ENCODE data around the gene GALNT11.

GALNT11 gene

DNA sequence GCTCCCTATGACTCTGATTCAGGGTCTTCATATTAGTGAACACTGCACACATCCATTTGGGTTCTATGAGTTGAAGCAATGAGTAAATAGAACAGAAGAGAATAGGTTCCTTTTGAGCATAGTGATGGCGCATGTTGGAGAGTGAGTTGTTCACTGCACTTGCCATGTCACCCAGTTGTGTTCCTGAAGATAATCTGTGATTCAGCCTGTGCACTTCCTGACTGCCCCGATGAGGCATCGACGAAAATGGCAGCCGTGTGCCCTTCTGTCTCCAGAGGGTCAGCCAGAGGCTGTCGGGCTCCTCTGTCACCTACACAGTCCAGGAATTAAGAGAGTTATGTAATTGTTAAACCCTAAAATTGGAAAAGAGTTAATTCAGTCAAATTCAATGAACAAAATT lies 94.7 kb downstream of the GALNT11 start:
- DNase-seq (ENCODE audit: low read depth) = no peak

DNA sequence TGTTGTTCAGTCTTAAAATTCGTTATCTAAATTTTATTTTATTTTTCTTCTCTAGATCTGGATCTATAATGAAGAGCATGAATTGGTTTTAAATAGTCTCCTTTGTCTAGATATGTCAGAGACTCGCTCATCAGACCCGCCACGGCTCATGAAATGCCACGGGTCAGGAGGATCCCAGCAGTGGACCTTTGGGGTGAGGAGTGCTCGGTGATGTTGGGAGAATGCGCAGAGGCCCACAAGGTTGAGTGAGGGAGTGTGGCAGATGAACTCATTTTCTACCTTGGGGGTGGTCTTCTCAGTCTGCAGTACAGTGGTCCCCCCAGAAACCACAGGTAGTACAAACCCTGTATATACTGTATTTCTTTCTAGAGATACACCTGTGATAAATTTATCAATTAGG lies 95.3 kb downstream of the GALNT11 start:
- DNase-seq (ENCODE audit: low read depth) = no peak

DNA sequence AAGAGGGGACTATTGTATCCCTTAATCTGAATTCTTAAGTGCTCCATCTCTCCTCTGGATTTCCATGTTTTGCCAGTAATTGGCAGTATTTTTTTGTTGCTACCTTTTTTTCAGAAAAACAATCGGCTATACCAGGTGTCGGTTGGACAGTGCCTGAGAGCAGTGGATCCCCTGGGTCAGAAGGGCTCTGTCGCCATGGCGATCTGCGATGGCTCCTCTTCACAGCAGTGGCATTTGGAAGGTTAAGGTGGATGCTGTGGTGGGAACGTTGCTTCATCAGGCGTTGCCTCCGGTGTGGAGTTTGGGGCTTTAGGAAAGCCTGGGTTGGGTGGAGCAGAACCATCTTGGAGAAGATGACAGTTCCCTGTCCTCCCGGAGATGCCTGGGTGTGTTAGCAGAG lies 96.0 kb downstream of the GALNT11 start:
- no peak for DNase-seq (ENCODE audit: low read depth)

DNA sequence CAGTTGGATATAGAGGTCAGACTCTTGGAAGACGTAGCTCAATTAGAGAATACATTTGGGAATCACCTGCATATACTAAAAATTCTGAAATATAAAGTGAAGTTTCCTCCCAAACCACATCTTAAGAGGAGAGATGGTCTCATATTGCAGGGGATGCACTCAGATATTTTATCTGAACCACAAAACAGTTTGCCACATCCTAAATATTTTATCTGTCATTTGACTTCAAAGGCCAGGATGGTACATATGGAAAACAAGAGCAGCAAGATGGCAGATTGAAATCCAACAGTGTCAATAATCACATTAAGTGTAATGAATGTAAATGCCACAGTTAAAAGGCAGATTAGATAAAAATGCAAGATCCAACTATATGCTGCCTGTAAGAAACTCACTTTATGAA lies 97.1 kb downstream of the GALNT11 start:
- DNase-seq (ENCODE audit: low read depth) = no peak

DNA sequence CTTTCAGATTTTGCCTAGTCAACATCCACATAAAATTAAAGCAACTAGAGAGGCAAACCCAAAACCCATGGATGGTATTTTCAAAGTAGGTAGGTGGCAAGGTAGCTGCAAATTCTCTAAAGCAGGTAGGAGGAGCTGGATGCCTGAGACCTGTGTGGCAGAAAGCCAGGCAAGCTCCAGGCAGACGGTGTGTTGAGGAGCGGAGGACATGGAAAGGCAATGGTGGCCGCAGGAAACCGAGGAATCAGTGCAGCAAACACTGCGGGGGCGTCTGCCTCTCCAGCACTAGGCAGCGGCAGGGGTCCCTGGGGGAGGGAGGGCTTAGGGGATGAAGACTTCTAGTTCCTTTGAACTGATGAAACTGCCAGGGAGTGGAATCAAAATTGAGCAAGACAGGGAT lies 101.3 kb downstream of the GALNT11 start:
- DNase-seq (ENCODE audit: low read depth) = no peak

DNA sequence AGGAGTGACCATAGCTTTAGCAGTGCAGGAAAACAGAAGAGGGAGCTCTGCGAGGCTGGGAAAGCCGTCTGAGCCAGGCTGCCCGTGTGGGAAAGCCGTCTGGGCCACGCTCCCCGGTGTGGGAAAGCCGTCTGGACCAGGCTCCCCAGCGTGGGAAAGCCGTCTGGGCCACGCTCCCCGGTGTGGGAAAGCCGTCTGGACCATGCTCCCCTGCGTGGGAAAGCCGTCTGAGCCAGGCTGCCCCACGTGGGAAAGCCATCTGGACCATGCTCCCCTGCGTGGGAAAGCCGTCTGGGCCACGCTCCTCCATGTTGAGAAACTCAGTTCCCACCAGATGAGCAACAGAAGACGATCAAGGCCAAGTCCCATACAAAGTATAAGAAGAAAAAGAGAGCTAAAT lies 101.8 kb downstream of the GALNT11 start:
- DNase-seq (ENCODE audit: low read depth) = no peak

DNA sequence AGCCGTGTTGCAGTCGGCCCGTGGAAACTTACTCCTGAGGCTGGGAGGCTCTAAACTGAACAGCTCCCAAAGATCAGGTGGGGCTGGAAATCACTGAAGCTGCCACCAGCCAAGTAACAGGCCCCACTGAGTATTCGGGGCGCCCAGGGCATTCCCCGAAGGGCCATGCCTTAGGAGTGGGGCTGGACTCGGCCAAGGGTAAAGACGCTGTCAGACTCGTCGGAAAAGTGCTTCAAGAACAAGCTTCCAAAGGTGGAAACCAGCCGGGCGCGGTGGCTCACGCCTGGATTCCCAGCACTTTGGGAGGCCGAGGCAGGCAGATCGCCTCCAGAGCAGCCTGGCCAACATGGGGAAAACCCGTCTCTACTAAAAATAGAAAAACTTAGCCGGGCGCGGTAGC lies 102.8 kb downstream of the GALNT11 start:
- no peak for DNase-seq (ENCODE audit: low read depth)

DNA sequence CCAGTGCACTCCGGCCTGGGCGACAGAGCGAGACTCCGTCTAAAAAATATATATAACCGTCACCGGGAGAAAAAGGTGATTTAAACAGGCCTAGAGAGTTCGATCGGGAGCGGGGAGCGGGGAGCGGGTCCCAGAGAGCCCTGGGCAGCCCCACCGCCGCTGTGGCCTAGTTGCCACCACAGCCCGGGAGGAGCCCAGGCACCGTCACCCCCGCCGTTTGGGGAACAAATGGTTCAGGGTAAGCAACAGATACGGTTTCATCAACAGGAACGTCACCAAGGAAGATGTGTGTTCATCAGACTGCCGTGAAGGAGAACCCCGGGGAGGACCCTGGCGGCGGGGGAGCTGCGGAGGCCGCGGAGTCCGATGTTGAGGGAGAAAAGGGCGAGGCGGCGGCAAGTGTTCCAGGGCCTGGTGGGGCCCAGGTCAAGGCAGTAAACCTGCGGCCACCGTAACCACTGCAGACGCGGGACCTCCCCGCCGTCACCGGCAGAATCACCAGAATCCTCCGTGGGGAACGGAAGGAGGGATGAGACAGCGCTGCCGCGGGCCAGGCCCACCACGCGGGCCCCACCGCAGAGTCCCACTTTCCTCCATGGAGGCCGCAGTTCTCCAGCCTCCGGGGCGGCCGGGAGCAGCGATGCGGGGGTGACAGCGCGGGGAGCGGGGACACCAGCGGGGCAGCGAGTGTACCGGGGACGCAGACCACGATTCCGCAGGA lies 103.4 kb downstream of the GALNT11 start:
- DNase-seq (ENCODE audit: low read depth) = no peak

DNA sequence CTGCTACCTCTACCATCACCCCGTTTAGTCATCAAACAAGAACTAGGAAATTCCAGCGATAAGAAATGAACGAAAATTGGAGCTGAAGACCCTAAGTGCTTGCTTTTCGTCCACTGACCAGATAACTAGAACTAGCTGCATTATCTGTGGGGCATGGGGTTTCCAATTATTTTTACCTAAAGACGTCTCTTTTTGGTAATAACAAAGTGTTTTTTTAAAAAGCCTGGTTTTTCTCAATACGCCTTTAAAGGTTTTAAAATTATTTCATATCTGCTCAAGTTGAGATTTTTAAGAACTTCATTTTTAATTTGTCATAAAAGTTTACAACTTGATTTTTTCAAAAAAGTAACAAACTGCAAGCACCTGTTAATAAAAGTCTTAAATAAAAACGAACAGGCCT lies 104.2 kb downstream of the GALNT11 start:
- no peak for DNase-seq (ENCODE audit: low read depth)

DNA sequence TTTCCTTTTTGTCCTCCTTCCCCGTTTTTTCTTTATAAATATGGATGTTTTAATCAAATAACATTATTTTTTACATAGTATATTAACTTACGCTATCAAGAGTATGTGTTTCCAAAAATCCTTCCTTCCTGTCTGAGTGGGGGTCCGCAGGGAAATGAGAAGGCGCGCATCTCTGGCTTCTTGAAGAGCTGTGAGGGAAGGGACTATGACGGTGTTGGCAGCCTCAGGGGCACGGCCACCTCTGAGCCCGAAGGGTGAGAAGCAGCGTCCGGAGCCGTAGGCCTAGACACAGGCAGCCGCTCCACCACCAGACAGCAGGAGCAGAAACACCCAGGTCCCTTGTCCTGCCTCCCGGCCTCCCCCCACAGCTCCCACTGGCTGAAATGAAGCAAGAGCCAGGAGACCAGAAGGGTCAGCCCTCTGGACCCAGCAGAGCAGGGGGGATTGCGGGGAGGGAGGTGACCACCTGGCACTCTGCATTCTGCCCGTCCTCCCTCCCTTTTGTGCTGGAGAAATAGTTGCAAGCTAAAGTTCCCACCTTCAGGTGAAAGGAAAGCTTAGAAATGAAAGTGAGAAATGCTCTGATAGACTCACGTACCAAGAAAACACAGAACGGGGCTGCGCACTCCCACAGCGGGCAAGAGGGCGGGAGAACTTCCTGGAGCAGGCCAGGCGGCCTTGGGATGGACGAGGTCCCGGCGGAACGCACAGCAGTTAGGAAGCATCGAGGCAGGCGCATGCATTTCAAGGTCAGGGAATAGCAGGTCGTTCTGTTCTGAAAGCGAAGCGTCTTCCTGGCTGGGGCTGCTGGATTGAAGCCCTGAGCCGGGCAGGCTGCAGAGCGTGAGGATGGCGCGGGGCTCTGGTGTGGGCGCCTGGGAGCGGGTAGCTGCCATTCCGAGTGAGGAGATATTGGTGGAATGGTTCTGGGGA lies 105.5 kb downstream of the GALNT11 start:
- DNase-seq (ENCODE audit: low read depth) = no peak

DNA sequence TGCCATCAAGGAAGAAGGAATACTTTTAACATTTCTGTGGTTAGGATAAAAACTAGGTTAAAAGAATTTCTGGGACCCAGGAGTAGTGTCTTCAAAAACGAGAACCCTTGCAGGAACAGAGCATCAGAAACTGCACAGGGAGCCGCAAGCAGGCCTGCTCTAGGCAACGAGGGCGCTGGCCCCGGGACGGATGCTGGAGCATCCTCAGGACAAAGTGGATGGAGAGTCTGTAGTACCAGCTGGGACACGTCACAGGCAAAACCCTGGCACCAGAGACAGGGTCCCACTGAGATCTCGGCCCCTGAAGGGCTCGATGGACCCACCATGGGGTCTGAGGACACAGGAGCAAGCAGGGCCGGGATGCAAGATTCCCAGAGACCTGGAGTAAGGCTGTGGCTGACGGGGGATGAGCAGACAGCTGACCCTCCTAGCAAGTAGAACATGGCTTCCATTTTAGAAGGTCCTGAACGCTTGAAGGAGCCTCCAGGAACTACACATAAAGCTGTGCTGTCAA lies 106.6 kb downstream of the GALNT11 start:
- DNase-seq (ENCODE audit: low read depth) = no peak

DNA sequence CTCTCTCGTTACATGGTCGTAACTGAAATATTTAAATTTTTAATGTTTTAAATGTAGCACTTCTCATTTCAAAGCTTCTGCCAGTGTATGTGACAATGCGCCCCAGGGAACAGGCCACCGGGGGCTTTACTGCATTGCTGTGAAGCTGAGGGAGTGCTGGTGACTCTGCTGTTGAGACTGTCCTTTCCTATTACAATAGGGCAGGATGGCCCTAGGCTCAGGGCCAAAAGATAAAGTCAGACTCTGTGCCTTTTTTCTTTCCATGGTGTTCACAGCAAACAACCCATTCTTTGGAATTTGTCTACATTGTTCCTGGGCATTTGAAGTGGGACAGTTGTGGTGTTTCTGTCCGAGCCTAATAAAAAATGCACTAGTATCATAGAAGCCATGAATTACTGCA lies 107.3 kb downstream of the GALNT11 start:
- DNase-seq (ENCODE audit: low read depth) = no peak

DNA sequence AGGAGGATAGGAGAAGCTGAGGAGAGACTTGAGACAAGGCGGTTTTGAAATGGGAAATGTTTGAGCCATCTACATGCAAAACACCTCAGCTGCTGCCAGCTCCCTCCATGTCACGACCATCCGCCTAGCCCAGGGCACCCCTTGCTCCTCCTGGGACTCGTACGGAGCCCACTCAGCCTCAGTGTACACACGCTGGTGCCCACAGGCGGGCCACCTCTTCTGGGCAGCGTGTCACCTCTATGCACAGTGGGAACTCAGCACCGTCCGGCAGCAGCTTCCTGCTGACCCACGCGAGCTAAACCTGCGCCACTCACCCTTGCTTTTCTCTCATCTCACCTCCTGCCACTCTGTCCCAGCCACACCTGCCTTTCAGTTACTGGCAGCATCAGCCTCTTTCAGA lies 108.3 kb downstream of the GALNT11 start:
- no peak for DNase-seq (ENCODE audit: low read depth)

DNA sequence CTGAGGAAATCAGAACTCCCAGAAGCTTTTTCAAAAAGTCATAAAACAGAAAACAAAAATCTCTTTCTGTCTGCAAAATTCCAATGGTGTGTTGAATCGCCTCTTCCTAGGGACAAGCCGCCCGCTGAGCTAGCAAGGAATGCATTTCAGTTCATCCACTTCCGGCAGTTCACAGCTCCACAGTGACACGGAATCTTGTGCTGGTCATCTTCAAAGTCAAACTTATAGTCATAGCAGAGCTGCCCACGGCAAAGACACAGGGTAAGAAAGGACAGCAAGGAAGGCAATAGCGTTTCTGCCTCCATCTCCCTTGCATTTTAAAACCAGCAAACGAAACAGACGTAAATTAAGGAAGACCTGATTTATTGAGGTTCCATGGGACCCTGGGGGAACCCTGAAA lies 111.2 kb downstream of the GALNT11 start:
- DNase-seq (ENCODE audit: low read depth) = no peak

DNA sequence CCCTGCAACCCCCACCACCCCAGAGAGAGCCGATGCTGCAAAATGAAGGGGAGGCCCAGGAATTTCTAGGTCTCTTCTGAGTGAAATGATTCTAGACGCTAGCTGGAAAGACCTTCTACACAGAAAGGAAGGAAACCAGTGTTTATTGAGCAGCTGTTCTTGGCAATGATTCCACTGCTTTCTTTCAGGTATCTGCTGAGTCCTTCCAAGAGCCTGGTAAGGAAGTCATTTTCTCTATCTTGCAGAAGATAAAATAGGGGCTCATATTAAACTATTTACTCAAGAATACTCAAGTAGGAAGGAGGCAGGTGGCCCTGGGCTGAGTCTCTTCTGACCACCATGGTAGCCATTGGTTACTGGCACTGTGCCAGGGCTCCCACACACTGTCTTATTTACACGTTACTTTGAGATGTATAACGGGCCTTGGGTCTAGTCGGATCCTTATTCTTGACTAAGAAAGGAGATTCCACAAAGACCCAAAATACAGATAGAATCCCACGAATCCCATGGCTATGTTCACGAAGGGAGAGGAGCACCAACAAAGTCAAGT lies 112.1 kb downstream of the GALNT11 start:
- no peak for DNase-seq (ENCODE audit: low read depth)

DNA sequence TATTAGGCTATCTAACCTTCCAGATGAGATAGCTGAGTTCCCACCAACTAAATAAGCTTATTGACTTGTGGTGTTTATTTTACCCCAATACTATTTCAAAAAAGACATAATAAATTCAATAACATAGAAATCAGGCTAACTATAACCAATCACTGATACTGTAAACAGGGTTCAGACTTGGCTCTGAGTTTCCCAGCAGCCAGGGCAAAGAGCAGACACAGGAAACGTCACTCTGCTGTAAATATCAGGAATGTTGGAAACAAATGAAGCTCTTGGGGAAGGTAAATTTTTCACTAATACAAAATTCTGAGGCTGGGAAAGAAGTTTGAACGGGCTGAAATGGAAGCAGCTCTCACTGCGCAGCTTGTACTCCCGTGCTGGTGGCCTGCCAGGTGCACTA lies 114.6 kb downstream of the GALNT11 start:
- DNase-seq (ENCODE audit: low read depth) = no peak

DNA sequence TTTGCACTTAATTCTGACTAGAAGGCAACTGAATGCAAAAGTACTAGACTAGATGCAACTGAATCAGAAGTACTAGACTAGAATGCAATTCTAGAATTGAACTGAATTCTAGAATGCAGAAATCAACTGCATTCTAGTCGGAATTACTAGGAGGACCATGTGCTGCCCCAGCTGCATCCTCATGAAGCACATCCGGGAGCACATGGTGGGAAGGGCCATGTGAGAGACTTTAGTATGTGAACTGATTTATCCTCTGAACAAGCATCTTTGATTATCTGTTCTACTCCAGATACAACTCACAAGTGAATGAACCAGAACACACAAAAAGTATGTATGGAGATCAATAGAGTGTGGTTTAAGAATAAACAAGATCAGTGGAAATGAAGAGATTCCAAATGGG lies 115.1 kb downstream of the GALNT11 start:
- DNase-seq (ENCODE audit: low read depth) = no peak

DNA sequence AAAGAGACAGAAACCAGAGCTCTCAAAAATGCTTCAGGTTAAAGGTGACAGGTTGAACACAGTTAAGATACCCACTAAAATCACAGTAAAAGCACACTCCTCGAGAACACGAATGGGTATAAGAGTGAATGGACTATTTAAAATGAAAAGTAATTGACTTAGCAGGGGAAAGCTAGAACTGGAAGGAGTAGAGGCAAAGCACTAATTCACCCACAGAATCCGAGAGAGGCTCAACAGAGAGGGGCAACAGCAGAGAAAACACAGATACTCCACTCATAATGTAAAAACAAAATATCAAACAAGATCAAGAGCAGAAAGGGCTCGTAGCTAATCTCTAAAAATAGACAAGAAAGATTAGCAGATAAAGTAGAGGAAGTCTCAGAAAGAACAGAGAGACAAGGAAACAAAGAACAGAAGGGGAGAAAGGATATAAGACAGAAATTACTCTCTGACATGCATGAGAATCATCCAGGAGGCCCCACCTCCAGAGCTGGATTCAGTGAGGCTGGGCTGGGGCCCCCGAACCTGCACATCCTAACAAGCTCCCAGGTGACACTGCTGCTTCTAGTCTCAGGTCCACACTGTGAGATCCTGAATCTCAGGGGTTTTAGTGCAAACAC lies 117.6 kb downstream of the GALNT11 start:
- DNase-seq (ENCODE audit: low read depth) = no peak

DNA sequence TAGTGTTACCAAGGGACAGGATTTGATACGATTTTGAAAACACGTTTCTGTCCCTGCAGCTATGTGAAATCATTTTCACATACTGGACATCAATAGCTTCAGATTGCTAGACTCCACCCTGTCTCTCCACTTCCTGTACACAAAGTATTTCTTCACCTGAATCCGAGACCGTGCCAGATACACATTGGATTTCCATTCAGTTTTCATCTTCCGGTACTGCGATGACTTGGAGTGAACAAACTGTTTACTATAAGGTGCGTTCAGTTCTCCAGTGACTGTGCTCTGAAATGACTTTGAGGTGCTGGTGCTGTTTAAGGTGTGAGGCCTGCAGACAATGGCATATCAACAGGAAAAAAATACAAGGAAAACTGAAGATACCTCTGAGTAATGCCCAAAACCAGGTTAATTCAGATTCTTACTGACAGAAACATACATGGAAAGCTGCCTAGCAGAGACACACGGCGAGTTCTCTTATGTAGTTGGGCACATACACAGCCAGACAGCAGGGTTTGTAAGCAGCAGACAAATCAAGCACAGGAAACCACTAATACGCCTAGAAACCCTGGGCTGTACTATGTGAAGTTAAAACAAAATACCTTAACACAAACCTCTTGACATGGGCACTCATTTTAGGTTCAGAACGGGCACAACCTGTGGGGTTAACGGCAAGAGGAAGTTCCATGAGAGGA lies 119.2 kb downstream of the GALNT11 start:
- no peak for DNase-seq (ENCODE audit: low read depth)

DNA sequence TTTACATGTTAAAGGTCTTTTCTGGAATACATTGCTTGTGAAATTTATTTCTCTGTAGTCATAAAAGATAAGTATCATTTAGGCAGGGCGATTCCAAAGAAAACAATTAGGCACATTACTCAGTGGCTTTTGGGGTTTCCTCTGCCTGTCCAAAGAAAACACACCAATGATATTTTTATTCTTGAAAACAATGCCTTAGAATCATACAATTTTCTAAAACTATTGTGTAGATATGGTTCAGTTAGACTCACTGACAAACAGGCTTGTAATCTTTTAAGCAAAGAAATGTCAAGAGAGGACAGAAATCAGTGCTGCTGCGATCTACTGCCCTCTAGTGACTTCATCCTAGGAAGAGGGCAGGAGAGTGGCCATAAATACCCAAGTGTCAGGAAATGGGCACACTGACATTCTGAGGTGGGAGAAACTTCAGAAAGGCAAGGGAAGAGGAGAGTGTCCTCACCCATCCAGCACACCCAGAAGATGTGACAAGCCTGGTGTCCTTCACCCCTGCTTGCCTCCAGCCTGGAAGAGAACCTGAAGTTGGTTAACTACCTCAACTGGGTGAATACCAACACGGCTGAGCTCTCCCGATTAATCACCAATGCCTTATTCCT lies 120.5 kb downstream of the GALNT11 start:
- DNase-seq (ENCODE audit: low read depth) = no peak

DNA sequence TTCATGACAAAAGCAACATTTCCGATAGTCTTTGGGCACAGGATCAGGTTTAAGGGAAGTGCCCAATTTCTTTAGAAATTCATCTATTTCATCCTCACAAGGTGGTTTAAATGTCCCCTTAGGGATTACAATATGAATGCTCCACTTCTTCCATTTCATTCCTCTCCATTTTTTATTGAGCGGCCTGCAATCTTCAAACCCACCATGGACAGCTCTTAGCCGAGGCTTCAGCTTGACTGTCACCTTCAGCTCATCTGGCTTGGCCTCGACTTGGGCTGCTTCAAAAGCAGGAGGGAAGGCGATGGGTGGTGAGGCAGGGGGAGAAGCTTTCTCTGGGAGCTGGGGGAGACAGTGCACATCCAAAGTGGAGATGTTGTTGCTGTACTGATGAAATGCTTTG lies 123.2 kb downstream of the GALNT11 start:
- no peak for DNase-seq (ENCODE audit: low read depth)

DNA sequence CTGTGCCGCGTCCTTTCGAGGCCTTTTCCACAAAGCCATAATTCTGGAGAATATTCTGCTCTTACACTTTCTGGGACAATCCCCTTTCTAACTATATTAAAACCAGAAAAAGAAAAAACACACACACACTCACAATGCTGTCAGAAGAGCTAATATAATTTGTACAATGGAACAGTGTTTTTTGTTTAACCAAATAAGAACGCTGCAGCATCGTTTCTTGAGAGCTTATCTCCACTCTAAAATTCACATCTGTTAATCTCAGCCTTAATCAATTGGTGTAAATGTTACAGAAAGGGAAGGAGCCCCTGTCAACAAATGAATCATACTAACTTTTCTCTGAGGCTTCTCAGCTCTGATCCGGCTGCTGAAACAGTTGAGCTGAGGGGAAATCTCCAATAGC lies 123.9 kb downstream of the GALNT11 start:
- no peak for DNase-seq (ENCODE audit: low read depth)

Measured in stimulated activated CD8-positive, alpha-beta memory T cell treated with anti-CD3 and anti-CD28 coated beads, Interleukin-15, amount 100 ng/mL, for 24 hours (primary cell).